ENCODE results near the gene OR11A1.
A peak's percentile ranks its signal among the peaks of the same experiment; 100 is the strongest.

Gene OR11A1, protein sequence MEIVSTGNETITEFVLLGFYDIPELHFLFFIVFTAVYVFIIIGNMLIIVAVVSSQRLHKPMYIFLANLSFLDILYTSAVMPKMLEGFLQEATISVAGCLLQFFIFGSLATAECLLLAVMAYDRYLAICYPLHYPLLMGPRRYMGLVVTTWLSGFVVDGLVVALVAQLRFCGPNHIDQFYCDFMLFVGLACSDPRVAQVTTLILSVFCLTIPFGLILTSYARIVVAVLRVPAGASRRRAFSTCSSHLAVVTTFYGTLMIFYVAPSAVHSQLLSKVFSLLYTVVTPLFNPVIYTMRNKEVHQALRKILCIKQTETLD

DNA sequence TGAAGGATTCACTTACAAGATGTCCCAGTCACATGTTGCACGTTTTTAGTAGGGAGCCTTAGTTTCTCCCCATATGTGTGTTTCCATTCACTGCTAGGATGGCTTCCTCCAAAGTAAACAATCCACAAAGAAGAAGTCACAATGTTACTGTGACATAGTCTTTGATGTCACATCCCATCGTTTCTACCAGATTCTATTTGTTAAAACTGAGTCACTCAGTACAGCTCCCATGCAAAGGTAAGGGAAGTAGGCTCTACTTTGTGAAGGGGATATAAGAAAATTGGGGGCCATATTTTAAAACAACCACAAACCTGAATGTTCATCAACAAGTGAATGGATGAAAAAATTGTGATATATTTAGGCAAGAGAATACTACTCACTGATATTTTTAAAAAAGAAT lies at the start of gene OR11A1, which contains the start of gene OR2H1:
Gene OR11A1, minus strand, starts transcription at position 101 of the 400 bp plus-strand sequence. CDS start 29,430 bp downstream, outside the sequence.
Gene OR2H1, plus strand, starts transcription at position 185 of the 400 bp plus-strand sequence. CDS start 4,615 bp downstream, outside the sequence.
- DNase-seq (ENCODE audit: low read depth) = no peak

GRCh38 chr6:29506446-29507067 lies 49.7 kb upstream of the OR11A1 start:
- DNase-seq (ENCODE audit: low read depth) = no peak

DNA sequence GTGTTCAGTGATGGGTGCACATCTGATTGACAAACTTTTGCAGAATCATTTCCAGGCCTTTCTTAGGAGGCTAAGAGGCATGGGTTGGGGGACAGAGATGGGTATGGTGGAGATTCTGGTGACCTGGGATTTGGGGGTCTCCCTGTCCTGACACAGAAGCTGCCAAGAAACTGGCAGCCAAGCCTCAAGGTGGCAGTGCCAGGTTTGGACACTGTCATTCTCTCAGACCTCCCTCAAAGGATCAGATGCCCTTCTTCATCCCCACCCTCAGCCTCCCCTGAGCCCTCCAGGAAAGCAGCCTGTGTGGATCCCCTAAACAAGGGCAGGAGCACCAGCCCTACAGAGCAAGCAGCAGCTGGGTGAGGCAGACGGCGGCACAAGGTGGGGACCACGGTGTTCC lies 48.9 kb upstream of the OR11A1 start:
- DNase-seq (ENCODE audit: low read depth) = no peak

- DNase-seq (ENCODE audit: low read depth) = no peak
Measured at GRCh38 chr6:29504961-29505360, 48.1 kb upstream of the OR11A1 start.

DNA sequence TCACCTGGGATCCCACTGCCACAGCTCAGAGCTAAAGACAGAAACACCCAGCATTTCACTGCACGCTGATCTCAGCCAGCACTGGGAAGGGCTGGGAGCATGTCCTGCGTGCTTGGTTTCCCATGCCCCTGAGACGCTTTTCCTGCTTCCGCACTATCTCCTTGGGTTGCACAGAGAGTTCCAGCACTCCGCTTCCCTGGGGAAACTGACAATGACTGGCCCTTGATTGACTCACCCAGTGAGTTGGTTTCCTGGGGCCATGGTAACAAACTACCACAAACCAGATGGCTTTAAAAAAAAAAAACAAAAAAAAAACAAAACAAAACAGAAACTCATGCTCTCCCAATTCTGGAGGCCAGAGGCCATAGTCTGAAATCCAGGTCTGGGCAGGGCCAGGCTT lies 45.7 kb upstream of the OR11A1 start:
- no peak for DNase-seq (ENCODE audit: low read depth)

GRCh38 chr6:29502181-29502580 lies 45.3 kb upstream of the OR11A1 start:
- DNase-seq (ENCODE audit: low read depth) = no peak

DNA sequence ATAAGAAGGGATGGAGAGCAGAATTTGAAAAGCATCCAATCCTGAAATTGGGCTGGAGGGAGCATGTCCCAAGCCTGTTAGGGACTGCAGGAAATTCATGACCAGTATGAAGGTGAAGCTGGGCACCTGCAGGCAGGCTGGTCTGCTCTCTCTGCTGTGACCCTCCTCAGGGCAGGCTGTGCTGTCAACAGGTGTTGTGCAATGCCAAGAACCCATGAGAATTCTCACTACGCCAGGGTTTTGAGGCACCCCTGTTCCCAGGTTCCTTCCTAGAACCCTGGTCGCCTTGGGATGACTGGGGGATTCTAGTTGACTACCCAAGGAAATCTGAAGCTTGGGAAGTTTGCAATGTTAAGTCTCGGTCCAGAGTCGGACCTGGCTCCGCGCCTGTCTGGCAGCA lies 44.2 kb upstream of the OR11A1 start:
- no peak for DNase-seq (ENCODE audit: low read depth)

- DNase-seq (ENCODE audit: low read depth) = no peak
Measured at GRCh38 chr6:29500594-29500993, 43.7 kb upstream of the OR11A1 start.

GRCh38 chr6:29499704-29500103 lies 42.8 kb upstream of the OR11A1 start:
- DNase-seq (ENCODE audit: low read depth) = no peak

- DNase-seq (ENCODE audit: low read depth) = no peak
Measured at GRCh38 chr6:29496961-29497360, 40.1 kb upstream of the OR11A1 start.

- DNase-seq (ENCODE audit: low read depth) = no peak
Measured at GRCh38 chr6:29495571-29495970, 38.7 kb upstream of the OR11A1 start.

DNA sequence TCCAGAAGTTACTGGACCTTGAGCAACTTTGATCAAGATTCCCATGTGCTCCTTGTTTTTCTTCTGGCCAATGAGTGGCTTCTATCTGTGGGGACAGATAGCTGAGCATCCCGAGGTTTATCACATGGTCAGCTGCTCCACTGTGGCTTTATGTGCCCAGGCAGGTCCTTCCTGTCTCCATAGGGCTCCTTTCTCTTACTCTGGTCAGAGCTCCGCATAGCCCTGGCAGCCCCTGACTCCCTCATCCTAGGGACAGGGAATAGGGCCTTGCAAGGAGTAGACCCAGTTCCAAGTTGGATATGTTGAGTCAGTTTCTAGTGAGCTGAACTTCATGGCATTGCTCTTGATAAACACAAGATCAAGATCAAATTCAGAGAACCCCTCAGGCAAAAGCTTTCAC lies 37.3 kb upstream of the OR11A1 start:
- no peak for DNase-seq (ENCODE audit: low read depth)

GRCh38 chr6:29493261-29493660 lies 36.4 kb upstream of the OR11A1 start:
- no peak for DNase-seq (ENCODE audit: low read depth)

GRCh38 chr6:29491574-29491973 lies 34.7 kb upstream of the OR11A1 start:
- no peak for DNase-seq (ENCODE audit: low read depth)

DNA sequence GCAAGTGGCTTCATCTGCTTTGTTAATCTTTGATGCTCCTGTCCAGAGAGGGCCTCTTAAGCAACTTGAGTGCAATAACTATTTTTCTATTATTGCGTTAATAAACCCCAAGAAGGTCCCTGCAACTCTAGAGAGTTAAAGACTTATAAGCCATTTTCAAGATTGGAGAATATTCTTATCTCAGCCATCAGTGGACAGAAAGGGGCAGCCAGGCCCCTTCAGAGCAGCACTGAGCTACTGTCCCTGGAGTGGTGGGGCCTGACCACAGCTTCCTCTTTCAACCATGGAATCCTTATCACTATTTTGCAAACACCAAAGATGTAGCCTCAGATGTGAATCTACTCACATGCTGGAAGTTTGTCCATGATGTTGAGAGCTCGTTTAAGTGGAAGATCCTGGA lies 33.7 kb upstream of the OR11A1 start:
- no peak for DNase-seq (ENCODE audit: low read depth)

GRCh38 chr6:29490055-29490454 lies 33.2 kb upstream of the OR11A1 start:
- DNase-seq (ENCODE audit: low read depth) = no peak

GRCh38 chr6:29489286-29489685 lies 32.4 kb upstream of the OR11A1 start:
- DNase-seq (ENCODE audit: low read depth) = no peak

DNA sequence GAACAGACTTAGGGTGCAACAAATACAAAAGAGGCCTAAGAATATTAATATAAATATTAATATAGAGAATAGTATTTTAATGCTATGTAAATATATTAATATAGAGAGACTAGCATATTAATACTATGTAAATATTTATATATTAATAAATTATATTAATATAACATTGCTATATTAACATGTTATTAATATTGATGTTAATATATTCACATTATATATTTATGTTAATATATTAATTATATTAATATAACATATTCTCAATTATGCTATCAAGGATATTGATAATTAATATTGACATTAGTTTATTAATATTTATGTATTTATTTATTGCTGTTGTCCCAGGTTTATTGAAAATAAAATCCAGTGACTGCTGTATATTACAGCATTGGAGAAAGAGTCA lies 32.0 kb upstream of the OR11A1 start:
- DNase-seq (ENCODE audit: low read depth) = no peak

DNA sequence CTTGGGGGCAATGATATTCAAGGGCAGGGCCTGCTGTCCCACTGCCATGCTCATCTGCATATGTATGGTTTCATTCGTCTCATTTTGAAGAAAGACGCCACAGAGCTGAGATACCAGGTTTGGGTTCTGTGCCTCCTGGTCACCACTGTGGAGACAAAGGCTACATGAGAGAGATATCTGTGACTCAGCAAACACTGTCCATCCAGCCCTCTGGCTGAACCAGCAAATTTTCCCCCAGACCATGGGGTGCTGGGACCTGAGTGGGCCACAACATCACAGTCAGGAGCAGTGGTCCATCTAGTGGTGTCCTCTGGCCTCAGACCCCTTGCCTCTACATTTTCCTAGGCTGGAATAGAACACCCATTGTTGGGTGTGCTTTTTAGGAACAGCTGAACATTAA lies 30.8 kb upstream of the OR11A1 start, which contains the start of gene MAS1L:
Gene MAS1L, minus strand, starts transcription at position 297 of the 400 bp plus-strand sequence. Its CDS starts 54 bp downstream, at position 243.
- no peak for DNase-seq (ENCODE audit: low read depth)

- DNase-seq (ENCODE audit: low read depth) = no peak
Measured at GRCh38 chr6:29487131-29487530, 30.3 kb upstream of the OR11A1 start.

- DNase-seq (ENCODE audit: low read depth) = no peak
Measured at GRCh38 chr6:29486577-29486976, 29.7 kb upstream of the OR11A1 start.

DNA sequence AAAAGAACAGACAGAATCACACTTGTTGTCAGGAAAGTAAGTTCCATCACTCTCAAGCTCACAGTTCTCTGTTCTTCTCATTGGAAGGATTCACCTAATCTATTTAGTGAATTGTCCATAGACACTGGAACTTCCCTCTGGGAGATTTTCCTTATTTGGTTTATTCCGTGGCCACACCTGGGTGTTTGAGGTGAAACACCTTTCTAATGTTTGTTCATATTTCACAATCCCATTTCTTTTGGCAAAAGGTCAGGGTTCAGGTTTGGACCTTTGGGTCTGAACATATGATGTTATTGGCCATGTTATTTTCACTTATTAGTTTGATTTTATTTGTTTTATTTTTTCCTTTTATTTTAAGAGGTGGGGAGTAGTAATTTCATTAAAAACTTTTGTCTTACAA lies 26.9 kb upstream of the OR11A1 start:
- DNase-seq (ENCODE audit: low read depth) = no peak

GRCh38 chr6:29483186-29483585 lies 26.3 kb upstream of the OR11A1 start:
- DNase-seq (ENCODE audit: low read depth) = peak; percentile 17

GRCh38 chr6:29479560-29479959 lies 22.7 kb upstream of the OR11A1 start:
- DNase-seq (ENCODE audit: low read depth) = no peak

Measured in HS-27A (cell line).